SJCRH30 (cell line): ENCODE results near the gene NKRF. TPM values are rescaled to one million over a fixed set of nuclear protein-coding genes. Genes with fewer than 3 reads are reported as not detected.

ENCODE experiments used
- DNase-seq, 2 experiments: peaks; one replicate each; pipeline ENCODE4 v3.0.0-alpha.2; 2015 to 2020
- H3K27ac ChIP-seq: fragments of 250-450 bp; sonication (Bioruptor Pico); 2 replicates; pipeline ENCODE4 v1.5.1; 2020; ENCODE audit warnings: mild to moderate bottlenecking, moderate library complexity
- H3K27me3 ChIP-seq: fragments of 250-450 bp; sonication (Bioruptor Pico); 2 replicates; pipeline ENCODE4 v1.5.1; 2020; ENCODE audit warnings: mild to moderate bottlenecking, moderate library complexity
- H3K36me3 ChIP-seq: fragments of 250-450 bp; sonication (Bioruptor Pico); 2 replicates; pipeline ENCODE4 v1.5.1; 2020; ENCODE audit warnings: mild to moderate bottlenecking, moderate library complexity
- H3K4me1 ChIP-seq: fragments of 250-450 bp; sonication (Bioruptor Pico); 2 replicates; pipeline ENCODE4 v1.5.1; 2020; ENCODE audit warnings: mild to moderate bottlenecking, moderate library complexity
- H3K4me3 ChIP-seq: fragments of 250-450 bp; sonication (Bioruptor Pico); 2 replicates; pipeline ENCODE4 v1.5.1; 2020; ENCODE audit warnings: mild to moderate bottlenecking, moderate library complexity
- H3K9me3 ChIP-seq: fragments of 250-450 bp; sonication (Bioruptor Pico); replicated peaks from 2 replicates; pipeline ENCODE4 v1.5.1; 2020; ENCODE audit warnings: mild to moderate bottlenecking, moderate library complexity
- total RNA-seq: library from RNA; depleted of rRNA; stranded (reverse); fragments of >200 nt; shearing (Covaris generic); gene quantifications from 2 replicates; pipeline ENCODE4 v1.2.3, GENCODE V29; 2014

Gene NKRF
- total RNA-seq, 1 experiment from 2014 or later: 27.7 TPM

- Histone ChIP-seq H3K9me3 (no peaks in the 10 kb centered on the region), H3K27me3 (no peaks in the 10 kb centered on the region), H3K4me3 (no peak overlapping the region), H3K36me3 (peaks cover 2% of the 10 kb centered on the region; the same call in 1 of the 2 replicates), H3K27ac (no peak overlapping the region), H3K4me1 (peaks cover 13% of the 10 kb centered on the region)
- DNase-seq: no peak
Measured at GRCh38 chrX:119625843-119626242, 19.6 kb upstream of the NKRF start.

- DNase-seq: no peak
- H3K4me1 ChIP-seq: peaks cover 13% of the 10 kb centered on the region
- no peak overlapping the region for H3K4me3 ChIP-seq
- peaks cover 2% of the 10 kb centered on the region; the same call in 1 of the 2 replicates for H3K36me3 ChIP-seq
- H3K9me3 ChIP-seq: no peaks in the 10 kb centered on the region
- no peaks in the 10 kb centered on the region for H3K27me3 ChIP-seq
- H3K27ac ChIP-seq: no peak overlapping the region
Measured at GRCh38 chrX:119624951-119625668, 18.9 kb upstream of the NKRF start.

- no peaks in the 10 kb centered on the region for H3K9me3 ChIP-seq
- peaks cover 15% of the 10 kb centered on the region for H3K4me1 ChIP-seq
- no peaks in the 10 kb centered on the region for H3K27me3 ChIP-seq
- no peak for DNase-seq
- H3K4me3 ChIP-seq: no peak overlapping the region
- H3K36me3 ChIP-seq: peaks cover 2% of the 10 kb centered on the region; the same call in 1 of the 2 replicates
- H3K27ac ChIP-seq: no peak overlapping the region
Measured at GRCh38 chrX:119624417-119624816, 18.2 kb upstream of the NKRF start.

GRCh38 chrX:119622356-119623232, 16.4 kb upstream of the NKRF start:
- no peaks in the 10 kb centered on the region for H3K9me3 ChIP-seq
- DNase-seq: peak; percentile 77 to 86
- peaks cover 17% of the 10 kb centered on the region for H3K4me1 ChIP-seq
- H3K36me3 ChIP-seq: peaks cover 2% of the 10 kb centered on the region; the same call in 1 of the 2 replicates
- no peaks in the 10 kb centered on the region for H3K27me3 ChIP-seq
- no peak overlapping the region for H3K4me3 ChIP-seq
- H3K27ac ChIP-seq: peak overlapping the region; percentile 63

GRCh38 chrX:119618439-119618838, 12.2 kb upstream of the NKRF start:
- no peak overlapping the region for H3K27ac ChIP-seq
- no peaks in the 10 kb centered on the region for H3K36me3 ChIP-seq
- H3K4me3 ChIP-seq: no peak overlapping the region
- no peaks in the 10 kb centered on the region for H3K27me3 ChIP-seq
- peaks cover 17% of the 10 kb centered on the region for H3K4me1 ChIP-seq
- H3K9me3 ChIP-seq: no peaks in the 10 kb centered on the region
- DNase-seq: no peak

GRCh38 chrX:119617517-119618164, 11.4 kb upstream of the NKRF start:
- no peak for DNase-seq
- Histone ChIP-seq H3K9me3 (no peaks in the 10 kb centered on the region), H3K27ac (no peak overlapping the region), H3K4me1 (peaks cover 13% of the 10 kb centered on the region), H3K27me3 (no peaks in the 10 kb centered on the region), H3K4me3 (no peak overlapping the region), H3K36me3 (no peaks in the 10 kb centered on the region)

- H3K4me1 ChIP-seq: peaks cover 4% of the 10 kb centered on the region; the same call in 1 of the 2 replicates
- no peaks in the 10 kb centered on the region for H3K27me3 ChIP-seq
- H3K4me3 ChIP-seq: no peak overlapping the region
- H3K36me3 ChIP-seq: no peaks in the 10 kb centered on the region
- no peaks in the 10 kb centered on the region for H3K9me3 ChIP-seq
- no peak for DNase-seq
- H3K27ac ChIP-seq: no peak overlapping the region
Measured at GRCh38 chrX:119614776-119615175, 8.6 kb upstream of the NKRF start.

GRCh38 chrX:119607018-119607389, 780 bp upstream of the NKRF start:
- H3K27ac ChIP-seq: no peak overlapping the region
- DNase-seq: no peak
- H3K4me3 ChIP-seq: peak overlapping the region; percentile 77
- H3K27me3 ChIP-seq: peaks cover 6% of the 10 kb centered on the region; the same call in 1 of the 2 replicates
- peaks cover 14% of the 10 kb centered on the region for H3K36me3 ChIP-seq
- no peaks in the 10 kb centered on the region for H3K9me3 ChIP-seq
- H3K4me1 ChIP-seq: peaks cover 15% of the 10 kb centered on the region

- no peaks in the 10 kb centered on the region for H3K9me3 ChIP-seq
- peak overlapping the region; percentile 77 for H3K4me3 ChIP-seq
- H3K4me1 ChIP-seq: peaks cover 16% of the 10 kb centered on the region
- peaks cover 6% of the 10 kb centered on the region; the same call in 1 of the 2 replicates for H3K27me3 ChIP-seq
- H3K36me3 ChIP-seq: peaks cover 18% of the 10 kb centered on the region
- peak; percentile 49 to 51 for DNase-seq
- H3K27ac ChIP-seq: peak overlapping the region; percentile 64
Measured at GRCh38 chrX:119605464-119606279, 552 bp downstream of the NKRF start.

- Histone ChIP-seq H3K4me3 (peak overlapping the region; percentile 77), H3K27ac (no peak overlapping the region), H3K36me3 (peaks cover 23% of the 10 kb centered on the region), H3K4me1 (peaks cover 16% of the 10 kb centered on the region), H3K9me3 (no peaks in the 10 kb centered on the region), H3K27me3 (peaks cover 6% of the 10 kb centered on the region; the same call in 1 of the 2 replicates)
- DNase-seq: peak in 1 of 2 experiments; percentile 20
Measured at GRCh38 chrX:119604766-119605463, 1.3 kb downstream of the NKRF start.

- Histone ChIP-seq H3K4me3 (no peak overlapping the region), H3K9me3 (no peaks in the 10 kb centered on the region), H3K27ac (peak overlapping the region; percentile 34), H3K27me3 (no peaks in the 10 kb centered on the region), H3K36me3 (peaks cover 31% of the 10 kb centered on the region), H3K4me1 (peaks cover 16% of the 10 kb centered on the region)
- DNase-seq: peak; percentile 51 to 57
Measured at GRCh38 chrX:119602701-119603255, 3.4 kb downstream of the NKRF start.

GRCh38 chrX:119589810-119590209, 16.4 kb downstream of the NKRF start:
- H3K4me1 ChIP-seq: no peaks in the 10 kb centered on the region

GRCh38 chrX:119583431-119584059, 22.7 kb downstream of the NKRF start:
- Histone ChIP-seq H3K27ac (no peak overlapping the region), H3K36me3 (peaks cover 14% of the 10 kb centered on the region), H3K4me1 (no peaks in the 10 kb centered on the region), H3K9me3 (no peaks in the 10 kb centered on the region), H3K4me3 (no peak overlapping the region), H3K27me3 (no peaks in the 10 kb centered on the region)
- no peak for DNase-seq

More at GRCh38 chrX:119589810-119590209, 16.4 kb downstream of the NKRF start:
- no peak for DNase-seq
- no peaks in the 10 kb centered on the region for H3K27me3 ChIP-seq
- no peaks in the 10 kb centered on the region for H3K9me3 ChIP-seq
- no peak overlapping the region for H3K4me3 ChIP-seq
- no peak overlapping the region for H3K27ac ChIP-seq
- peaks cover 50% of the 10 kb centered on the region for H3K36me3 ChIP-seq
